Endothelial cell of umbilical vein (primary cell): ENCODE measurements around the gene CLP1.

Experiments used
- CTCF ChIP-seq, 2 donors: IDR thresholded peaks; 1 replicate in 1 of 2; 2 replicates in 1 of 2; pipeline ENCODE4 v1.5.1; 2011; ENCODE audit warnings: low read length in 2 of 2, mild to moderate bottlenecking in 2 of 2, moderate library complexity in 2 of 2, control low read depth in 1 of 2, inconsistent platforms in 1 of 2, low read depth in 1 of 2; ENCODE audit not compliant: insufficient read depth in 1 of 2; ENCODE audit errors: extremely low read depth in 1 of 2
- EZH2 ChIP-seq: IDR thresholded peaks from 2 replicates; pipeline ENCODE4 v1.6.1; 2012; ENCODE audit warnings: borderline replicate concordance, low read depth, mild to moderate bottlenecking, moderate library complexity, low read length, inconsistent platforms; ENCODE audit not compliant: severe bottlenecking
- FOS ChIP-seq: IDR thresholded peaks from 2 replicates; pipeline ENCODE4 v1.6.1; 2011; ENCODE audit warnings: mild to moderate bottlenecking, low read length, moderate library complexity, borderline replicate concordance; ENCODE audit not compliant: insufficient read depth
- MYC ChIP-seq: IDR thresholded peaks from one replicate; pipeline ENCODE4 v1.6.1; 2011; ENCODE audit warnings: mild to moderate bottlenecking, low read depth, low read length
- POLR2A ChIP-seq: IDR thresholded peaks from 2 replicates; pipeline ENCODE4 v1.6.1; 2012; ENCODE audit warnings: low read depth, mild to moderate bottlenecking, control low read depth, low read length

GRCh38 chr11:57658023-57658361, 430 bp downstream of the CLP1 start:
- TF ChIP-seq MYC (no peak), CTCF (IDR thresholded peaks at IDR 0.05; ENCODE audit: extremely low read depth in 1 of 2, insufficient read depth in 1 of 2, low read depth in 1 of 2, low read length in 2 of 2) (no peak), EZH2 (no peak), POLR2A (no peak), FOS (no peak)
